ENCODE measurements around the gene PCDH9. TPM values are rescaled to one million over a fixed set of nuclear protein-coding genes. Genes with fewer than 3 reads are reported as not detected.

Gene PCDH9
- total RNA-seq, 1 experiment from 2014 or later, result 7.7 TPM

DNA sequence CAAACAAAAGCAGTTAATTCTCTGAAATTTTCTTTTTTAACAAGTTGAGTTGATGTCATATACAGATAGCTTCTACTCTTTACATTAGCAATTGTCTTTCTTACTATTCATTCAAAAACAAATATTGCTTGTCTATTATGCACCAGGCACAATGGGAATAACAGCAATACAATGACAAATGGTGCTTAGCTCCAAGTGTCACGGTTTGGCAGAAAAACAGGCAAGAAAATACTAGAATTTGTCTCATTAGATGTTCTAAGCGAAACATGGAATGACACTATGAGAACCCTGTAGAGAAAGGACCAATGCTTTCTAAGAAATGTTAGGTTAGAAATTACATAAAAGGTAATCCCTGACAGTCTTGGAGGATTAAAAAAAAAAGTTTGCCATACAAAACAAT lies 187.6 kb downstream of the PCDH9 start:
- no peak for DNase-seq (ENCODE audit: low spot score)

DNA sequence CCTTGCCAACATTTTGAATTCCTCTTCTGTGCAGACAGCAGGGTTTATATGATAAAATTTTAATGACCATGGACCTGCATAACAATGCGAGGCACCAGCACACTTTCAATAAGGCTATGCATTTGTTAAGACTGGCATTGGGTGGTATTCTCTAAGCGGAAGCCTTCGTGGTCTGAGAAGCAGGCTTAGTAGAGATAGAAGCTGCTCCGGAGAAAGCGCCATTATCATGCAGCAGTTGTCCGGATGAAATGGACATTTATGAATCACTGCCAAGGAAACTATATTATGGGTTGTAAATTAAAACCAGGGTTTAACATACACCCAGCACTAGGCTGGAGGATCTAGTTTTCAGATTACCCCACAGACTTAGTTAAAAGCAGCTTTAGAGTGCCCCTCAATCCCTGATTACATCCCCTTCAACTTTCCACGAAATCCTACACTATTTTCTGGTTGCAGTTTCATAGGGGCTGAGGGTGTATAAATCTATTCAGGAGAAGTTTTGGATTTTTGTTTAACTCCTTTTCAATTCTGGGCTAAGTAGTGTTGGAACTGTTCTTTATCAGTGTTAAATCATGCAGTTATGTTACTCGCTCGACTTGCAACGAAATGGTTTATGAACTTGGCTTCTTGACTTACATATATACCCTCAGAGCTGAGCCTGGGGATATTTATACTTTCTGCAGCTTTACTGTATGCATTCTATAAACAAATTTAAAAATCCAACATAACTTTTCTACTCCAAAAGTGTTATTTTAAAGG lies 193.3 kb downstream of the PCDH9 start:
- no peak for DNase-seq (ENCODE audit: low spot score)

- DNase-seq (ENCODE audit: low spot score), result no peak
These were observed 197.0 kb downstream of the PCDH9 start for GRCh38 chr13:67033170-67033569.

DNA sequence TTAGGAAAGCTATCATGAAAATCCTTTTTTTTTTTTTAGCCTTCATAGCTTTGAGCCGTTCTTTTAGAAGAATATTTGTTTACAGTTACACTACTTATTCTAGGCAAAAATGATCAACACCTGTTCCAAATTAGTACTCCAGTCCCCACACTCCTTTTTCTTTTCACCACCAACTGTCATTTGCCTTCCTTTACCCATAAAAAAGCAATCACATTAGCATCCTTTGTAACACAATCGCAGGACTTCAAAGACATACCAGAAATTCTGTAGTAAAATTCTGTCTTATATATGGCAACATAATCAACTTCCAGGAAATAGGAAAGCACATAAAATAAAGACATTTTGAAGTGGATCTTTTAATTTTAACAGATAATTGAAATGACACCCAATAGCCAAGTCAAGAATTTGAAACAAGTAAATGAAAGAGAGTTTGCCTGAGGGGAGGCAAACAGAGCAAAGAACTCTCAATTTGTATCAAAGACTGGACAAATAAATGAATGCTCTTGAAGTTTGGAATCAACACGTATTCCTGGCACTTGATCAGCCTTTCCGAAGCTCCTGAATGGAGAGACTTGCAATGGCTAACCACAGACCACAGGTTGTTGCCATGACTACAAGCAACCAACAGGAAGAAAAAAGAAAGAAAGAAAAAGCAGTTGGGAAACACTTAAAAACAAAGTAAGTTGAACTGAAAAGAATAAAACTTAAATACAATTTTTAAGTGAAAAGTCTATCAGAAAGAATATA lies 206.8 kb downstream of the PCDH9 start:
- DNase-seq (ENCODE audit: low spot score), result peak; percentile 84

GRCh38 chr13:67018775-67019174 lies 211.4 kb downstream of the PCDH9 start:
- no peak for DNase-seq (ENCODE audit: low spot score)

GRCh38 chr13:67017276-67017675 lies 212.9 kb downstream of the PCDH9 start:
- DNase-seq (ENCODE audit: low spot score), result no peak

GRCh38 chr13:67015976-67016600 lies 214.0 kb downstream of the PCDH9 start:
- DNase-seq (ENCODE audit: low spot score), result no peak

DNA sequence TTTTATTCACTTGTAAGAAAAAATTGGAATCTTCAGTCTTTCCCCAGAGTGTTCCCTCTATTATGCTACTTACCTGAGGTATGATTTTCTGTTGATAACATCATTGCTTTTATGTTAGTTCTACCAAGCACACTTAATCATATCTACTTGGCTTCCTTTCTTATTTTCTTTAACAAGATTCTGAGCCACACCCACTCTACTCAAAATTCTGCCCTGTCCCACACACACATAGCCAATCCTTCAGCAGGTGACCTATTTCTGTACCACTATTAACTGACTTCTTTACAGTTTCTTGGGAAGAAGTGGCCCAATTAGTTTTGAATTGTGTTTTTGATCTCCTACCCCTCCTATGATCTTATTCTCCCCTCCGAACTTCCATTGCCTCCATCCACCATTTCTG lies 215.7 kb downstream of the PCDH9 start:
- no peak for DNase-seq (ENCODE audit: low spot score)

GRCh38 chr13:67013709-67014108 lies 216.4 kb downstream of the PCDH9 start:
- DNase-seq (ENCODE audit: low spot score), result no peak

GRCh38 chr13:67008075-67008668 lies 222.0 kb downstream of the PCDH9 start:
- DNase-seq (ENCODE audit: low spot score), result no peak

GRCh38 chr13:67004511-67004910 lies 225.6 kb downstream of the PCDH9 start:
- DNase-seq (ENCODE audit: low spot score), result no peak

- no peak for DNase-seq (ENCODE audit: low spot score)
These were observed 226.4 kb downstream of the PCDH9 start for GRCh38 chr13:67003743-67004142.

DNA sequence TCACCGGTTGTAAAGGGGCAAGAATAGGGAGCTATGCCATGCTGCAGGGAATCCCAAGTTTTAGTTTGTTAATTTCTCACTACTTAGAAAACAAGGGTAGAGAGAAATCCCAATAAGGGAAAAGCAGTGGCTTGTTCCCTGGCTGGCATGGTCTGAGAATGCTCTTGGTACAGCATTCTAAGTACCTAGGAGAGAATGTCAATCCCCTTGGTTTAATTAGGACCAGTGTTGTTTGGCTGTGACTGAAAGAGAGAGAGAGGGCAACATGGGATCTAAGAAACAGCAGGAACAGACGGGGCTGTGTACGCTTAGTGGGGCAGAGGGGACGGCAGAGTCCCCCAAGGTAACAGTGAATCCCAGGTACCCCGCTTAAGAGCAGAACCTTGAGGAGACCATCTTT lies 228.8 kb downstream of the PCDH9 start:
- DNase-seq (ENCODE audit: low spot score), result no peak

DNA sequence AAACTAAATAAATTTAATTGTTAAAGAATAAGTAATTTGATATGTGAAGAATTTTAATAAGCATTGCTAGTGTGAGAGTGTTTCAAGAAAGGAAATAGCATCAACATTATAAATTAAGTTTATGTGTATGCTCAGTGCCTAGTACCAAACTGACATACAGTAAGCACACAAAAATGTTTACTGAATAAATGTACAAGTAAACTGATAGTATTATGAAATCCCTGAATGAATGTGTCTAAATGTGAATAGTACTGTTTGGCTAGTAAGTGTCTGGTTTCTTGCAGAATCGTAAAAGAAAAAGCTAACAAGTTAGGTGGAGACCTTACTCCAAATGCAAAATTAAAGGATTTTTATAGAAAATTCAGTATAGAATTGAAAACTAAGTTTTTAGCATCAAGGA lies 233.6 kb downstream of the PCDH9 start:
- no peak for DNase-seq (ENCODE audit: low spot score)

DNA sequence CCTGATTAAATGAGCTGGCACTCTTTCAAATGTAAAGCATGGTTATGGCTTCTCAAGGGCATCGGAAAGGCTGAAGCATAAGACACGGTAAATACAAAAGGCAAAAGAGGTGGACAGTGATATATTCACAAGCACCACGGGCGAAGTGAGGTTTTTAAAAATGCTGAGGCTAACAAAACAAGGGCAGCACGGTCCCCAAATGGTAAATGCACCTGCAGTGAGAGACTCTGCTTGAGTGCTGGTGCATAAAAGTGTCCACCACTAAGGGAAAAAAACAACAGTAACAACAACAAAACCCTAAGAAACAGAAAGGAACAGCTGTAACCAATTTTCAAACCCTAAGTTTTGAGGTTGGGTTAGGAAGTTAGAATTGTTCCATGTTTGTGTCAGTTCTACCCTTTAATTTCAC lies 234.9 kb downstream of the PCDH9 start:
- DNase-seq (ENCODE audit: low spot score), result no peak

DNA sequence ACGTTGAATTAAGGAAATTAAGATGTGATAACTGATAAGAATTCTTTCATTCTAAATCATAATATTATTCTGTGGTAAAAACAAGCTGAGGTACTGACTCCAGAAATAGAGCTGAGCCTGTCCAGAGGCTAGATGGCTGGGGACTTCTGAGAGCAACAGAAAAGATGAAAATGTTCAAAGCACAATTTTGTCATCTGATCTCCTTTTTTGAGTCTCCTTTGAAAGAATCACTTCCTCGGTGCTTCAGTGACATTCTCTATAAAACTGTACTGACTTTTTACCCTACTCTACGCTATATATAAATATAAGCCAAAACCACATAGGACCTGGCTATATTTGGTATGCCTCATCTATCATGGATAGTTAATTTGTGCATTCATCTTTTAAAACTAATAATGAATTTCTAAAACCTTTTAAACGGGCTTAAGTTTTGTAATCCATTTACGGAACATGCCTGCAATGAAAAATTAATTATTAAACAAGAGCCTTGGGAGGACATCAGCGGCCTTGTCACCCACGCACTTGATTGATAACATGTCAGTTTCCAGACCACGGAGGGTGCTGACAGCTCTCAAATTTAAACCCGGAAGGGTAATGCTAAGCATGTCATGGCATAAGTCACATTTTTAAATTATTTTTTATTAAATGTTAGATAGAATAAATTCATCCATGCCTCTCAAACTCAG lies 235.5 kb downstream of the PCDH9 start:
- no peak for DNase-seq (ENCODE audit: low spot score)

GRCh38 chr13:66994097-66994496 lies 236.0 kb downstream of the PCDH9 start:
- peak; percentile 84 for DNase-seq (ENCODE audit: low spot score)

- DNase-seq (ENCODE audit: low spot score), result no peak
These were observed 237.4 kb downstream of the PCDH9 start for GRCh38 chr13:66992719-66993118.

GRCh38 chr13:66992183-66992582 lies 238.0 kb downstream of the PCDH9 start:
- DNase-seq (ENCODE audit: low spot score), result peak; percentile 53

DNA sequence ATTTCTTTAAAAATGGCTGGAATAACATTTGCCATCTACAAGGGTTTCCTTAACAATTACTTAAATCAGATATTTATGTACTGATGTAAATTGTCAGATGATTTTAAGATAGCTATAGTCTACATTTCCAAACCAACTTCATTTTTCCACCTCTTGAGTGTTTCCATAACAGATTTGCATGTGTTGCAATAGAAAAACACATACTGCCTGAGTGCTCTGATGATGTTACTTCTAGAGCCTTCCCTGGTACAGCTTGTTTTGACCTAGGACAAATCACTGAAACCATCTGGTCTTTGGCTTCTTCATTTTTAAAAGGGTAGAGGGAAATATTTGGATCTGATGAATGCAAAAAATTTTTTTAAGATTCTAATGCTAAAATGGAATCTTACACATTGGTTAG lies 245.9 kb downstream of the PCDH9 start:
- no peak for DNase-seq (ENCODE audit: low spot score)

- no peak for DNase-seq (ENCODE audit: low spot score)
These were observed 248.2 kb downstream of the PCDH9 start for GRCh38 chr13:66981912-66982311.

DNA sequence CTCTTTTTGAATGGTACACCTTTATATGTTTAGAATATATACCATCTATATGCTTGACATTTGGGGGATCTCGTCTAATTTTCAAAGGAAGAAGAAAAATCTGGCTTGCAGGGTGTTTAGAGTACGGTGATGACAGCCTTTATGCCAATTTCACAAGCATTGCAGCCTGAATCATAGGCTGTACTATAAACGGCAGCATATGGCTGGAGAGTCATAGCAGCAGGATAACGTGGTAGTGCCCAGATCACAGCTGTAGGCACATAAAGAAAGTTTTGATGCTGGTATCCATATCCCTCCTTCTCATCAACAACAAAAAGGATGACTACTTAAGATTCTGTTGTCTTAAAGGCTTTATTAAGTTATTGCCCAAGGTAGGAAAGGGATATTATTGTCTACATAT lies 253.0 kb downstream of the PCDH9 start:
- DNase-seq (ENCODE audit: low spot score), result no peak
